Epithelial cell of esophagus (primary cell): ENCODE measurements around the gene BFSP1.

ENCODE experiments used
- DNase-seq: peaks from one replicate; pipeline ENCODE4 v3.0.0; 2010; ENCODE audit warnings: low read depth
- H3K4me3 ChIP-seq: 2 replicates; pipeline ENCODE4 v1.5.1; 2011; ENCODE audit warnings: mild to moderate bottlenecking, low read length, control low read depth
- TF ChIP-seq, protein P1 (sequence below): IDR thresholded peaks from 2 replicates; pipeline ENCODE4 v1.5.1; 2011; ENCODE audit warnings: low read depth, mild to moderate bottlenecking, low read length, control low read depth, inconsistent platforms; ENCODE audit not compliant: insufficient read depth; ENCODE audit errors: missing control alignments

The BFSP1 gene

DNA sequence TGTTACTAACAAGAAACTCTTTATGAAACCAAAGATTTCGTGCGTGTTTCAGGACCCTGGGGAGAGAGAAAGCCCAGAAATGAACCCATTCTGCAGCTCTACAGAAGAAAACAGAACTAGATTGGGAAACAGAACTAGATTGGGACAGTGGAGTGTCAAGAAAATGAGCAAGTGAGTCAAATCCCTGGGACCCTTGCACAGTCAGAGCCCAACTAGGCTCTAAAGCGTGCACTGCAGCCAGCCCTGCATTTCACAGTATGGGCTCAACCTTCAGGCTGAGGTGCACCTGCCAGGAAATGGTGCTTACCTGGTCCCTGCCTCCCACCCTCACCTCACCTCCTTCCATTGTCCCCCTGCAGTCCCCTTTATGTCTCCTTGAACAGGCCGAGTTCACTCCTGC lies 39.7 kb downstream of the BFSP1 start:
- no peak overlapping the region for H3K4me3 ChIP-seq
- TF ChIP-seq, protein P1, sequence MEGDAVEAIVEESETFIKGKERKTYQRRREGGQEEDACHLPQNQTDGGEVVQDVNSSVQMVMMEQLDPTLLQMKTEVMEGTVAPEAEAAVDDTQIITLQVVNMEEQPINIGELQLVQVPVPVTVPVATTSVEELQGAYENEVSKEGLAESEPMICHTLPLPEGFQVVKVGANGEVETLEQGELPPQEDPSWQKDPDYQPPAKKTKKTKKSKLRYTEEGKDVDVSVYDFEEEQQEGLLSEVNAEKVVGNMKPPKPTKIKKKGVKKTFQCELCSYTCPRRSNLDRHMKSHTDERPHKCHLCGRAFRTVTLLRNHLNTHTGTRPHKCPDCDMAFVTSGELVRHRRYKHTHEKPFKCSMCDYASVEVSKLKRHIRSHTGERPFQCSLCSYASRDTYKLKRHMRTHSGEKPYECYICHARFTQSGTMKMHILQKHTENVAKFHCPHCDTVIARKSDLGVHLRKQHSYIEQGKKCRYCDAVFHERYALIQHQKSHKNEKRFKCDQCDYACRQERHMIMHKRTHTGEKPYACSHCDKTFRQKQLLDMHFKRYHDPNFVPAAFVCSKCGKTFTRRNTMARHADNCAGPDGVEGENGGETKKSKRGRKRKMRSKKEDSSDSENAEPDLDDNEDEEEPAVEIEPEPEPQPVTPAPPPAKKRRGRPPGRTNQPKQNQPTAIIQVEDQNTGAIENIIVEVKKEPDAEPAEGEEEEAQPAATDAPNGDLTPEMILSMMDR = no peak
- no peak for DNase-seq

DNA sequence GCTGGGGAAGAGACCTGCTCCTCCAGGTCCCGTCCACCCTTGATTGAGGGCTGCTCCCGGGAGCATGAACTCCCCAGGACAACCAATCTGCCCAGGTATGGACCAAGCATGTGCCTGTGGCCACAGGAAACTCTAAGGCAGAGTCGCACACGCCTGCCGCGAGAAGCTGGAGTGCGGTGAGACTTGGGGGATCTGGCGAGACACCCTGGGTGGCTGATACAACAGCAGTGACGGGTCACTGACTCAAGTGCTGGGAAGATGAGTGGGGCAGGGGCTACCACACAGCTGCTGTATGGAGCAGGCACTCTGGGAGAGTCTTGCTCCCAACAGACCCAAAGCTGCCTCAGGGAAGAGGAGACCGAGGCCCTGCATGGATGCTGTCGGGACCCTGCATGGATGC lies 40.1 kb downstream of the BFSP1 start:
- no peak for DNase-seq
- no peak overlapping the region for H3K4me3 ChIP-seq
- TF ChIP-seq, protein P1 = no peak

DNA sequence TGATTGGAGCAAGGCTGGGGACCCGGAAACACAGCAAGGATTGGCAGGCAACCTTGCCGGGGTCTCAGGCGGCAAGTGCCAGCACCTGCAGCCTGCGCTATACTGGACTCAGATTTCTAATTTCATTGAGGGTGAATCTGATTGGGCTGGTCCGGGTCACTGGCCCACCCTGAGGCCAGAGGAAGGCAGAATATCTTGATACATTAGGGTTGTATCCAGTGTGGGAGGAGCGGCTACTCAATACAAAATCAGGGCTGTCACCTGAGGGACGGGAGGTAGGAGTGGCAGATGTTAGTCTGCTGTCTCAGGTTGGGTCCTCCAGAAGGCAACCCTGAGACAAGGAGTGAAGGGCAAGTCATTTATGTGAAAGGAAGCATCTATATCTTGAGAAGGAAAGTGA lies 40.7 kb downstream of the BFSP1 start:
- DNase-seq = no peak
- TF ChIP-seq, protein P1 = no peak
- H3K4me3 ChIP-seq = no peak overlapping the region

DNA sequence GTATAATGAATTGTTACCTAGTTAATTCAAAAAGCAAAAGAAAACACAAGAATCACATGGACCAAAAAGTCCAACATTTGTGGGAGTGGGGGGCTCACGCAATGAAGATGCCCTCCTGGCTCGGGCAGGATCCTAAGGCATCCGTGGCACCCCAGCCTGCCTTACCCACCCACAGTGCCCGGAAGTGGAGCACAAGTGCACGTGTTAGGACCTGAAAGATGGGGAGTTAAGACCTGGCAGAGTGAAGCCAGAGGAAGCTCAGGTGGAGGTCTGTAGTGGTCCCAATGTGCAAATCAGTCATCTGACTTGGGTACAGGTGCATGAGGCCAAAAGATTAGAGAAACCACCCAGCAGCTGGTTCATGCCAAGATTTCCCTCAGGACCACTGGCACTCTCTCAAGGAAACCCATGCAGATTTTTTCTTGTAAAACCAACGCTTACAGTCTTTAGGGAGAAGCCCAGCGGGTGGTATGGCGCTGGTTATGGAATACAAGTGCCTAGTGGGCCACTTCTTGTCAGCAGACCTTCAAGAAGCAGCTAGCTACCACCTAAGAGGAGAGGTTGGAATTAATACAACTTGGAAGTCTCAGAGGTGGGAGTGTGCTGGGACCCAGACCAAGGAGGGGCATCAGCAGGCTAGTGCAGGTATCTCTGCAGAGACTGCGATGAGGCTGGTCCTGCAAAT lies 42.1 kb downstream of the BFSP1 start:
- no peak for DNase-seq
- no peak overlapping the region for H3K4me3 ChIP-seq
- TF ChIP-seq, protein P1 = no peak

DNA sequence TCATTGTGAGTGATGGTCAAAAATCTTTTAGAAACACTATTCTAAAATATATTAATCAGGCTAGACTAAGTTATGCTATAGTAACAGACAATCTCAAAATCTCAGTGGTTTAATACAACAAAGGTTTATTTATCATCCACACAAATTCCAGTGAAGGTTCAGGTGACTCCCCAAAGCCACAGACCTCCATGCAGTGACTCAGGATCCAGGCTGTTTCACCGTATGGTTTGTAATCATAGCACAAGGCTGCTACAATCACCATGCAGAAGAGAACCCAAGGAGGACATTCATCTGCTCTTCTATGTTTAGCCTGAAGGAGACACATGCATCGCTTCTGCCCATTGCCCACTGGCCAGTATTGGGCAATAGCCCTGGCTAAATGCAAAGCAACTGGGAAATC lies 46.2 kb downstream of the BFSP1 start:
- peak; percentile 19 for DNase-seq
- H3K4me3 ChIP-seq = no peak overlapping the region
- TF ChIP-seq, protein P1 = no peak

DNA sequence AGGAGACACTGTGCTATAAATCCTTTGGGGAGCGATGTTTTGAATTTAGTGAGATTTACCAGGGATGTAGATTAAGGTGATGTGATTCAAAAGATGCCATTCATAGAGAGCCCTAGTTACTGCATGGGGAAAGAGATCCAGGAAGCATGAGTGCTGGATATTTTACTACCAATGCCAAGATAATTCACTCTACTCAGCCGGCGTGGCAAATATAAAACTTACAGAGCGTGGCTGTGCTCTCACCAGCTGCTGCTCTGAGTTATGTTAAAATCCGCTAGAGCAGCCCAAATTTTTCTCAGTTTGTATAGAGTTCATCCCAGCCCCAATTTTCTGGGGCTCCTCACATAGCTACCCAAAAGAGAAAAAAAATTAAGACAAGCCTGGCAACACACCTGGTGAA lies 48.6 kb downstream of the BFSP1 start:
- DNase-seq = no peak
- TF ChIP-seq, protein P1 = no peak
- H3K4me3 ChIP-seq = no peak overlapping the region

DNA sequence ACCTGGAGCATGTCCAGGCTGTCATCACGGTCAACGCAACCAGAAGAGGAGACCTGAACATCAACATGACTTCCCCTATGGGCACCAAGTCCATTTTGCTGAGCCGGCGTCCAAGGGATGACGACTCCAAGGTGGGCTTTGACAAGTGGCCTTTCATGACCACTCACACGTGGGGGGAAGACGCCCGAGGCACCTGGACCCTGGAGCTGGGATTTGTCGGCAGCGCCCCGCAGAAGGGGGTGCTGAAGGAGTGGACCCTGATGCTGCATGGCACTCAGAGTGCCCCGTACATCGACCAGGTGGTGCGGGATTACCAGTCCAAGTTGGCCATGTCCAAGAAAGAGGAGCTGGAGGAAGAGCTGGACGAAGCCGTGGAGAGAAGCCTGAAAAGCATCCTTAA lies 49.5 kb downstream of the BFSP1 start:
- H3K4me3 ChIP-seq = no peak overlapping the region
- TF ChIP-seq, protein P1 = no peak
- DNase-seq = no peak
